NCI-H2107 treated with DMSO at 0.1 percent for 48 hours (cell line): ENCODE results near the gene PTPN14.
A peak's percentile ranks its signal among the peaks of the same experiment; 100 is the strongest.

ENCODE experiments used
- DNase-seq: peaks from one replicate; lab custom pipeline; 2025; ENCODE audit not compliant: unreplicated experiment; lab: John Stamatoyannopoulos, UW

Gene PTPN14

DNA sequence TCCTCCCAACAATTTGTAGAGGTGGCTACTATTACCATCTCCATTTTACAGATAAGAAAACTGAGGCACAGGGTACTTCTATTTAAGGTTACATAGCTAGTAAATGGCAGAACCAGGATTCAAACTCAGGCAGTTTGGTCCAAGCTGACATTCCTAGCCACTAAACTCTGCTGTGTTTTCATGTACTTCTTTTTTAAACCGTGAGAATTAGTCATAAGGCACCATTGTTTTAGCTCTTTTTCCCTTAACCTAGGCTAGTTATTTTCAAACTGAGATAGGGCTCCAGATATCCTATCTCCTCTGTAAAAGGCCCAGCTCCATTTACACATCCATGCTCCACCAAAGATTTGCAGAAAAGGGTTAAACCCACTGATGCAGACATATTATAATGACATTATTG is 92.9 kb downstream of the PTPN14 start:
- no peak for DNase-seq

DNA sequence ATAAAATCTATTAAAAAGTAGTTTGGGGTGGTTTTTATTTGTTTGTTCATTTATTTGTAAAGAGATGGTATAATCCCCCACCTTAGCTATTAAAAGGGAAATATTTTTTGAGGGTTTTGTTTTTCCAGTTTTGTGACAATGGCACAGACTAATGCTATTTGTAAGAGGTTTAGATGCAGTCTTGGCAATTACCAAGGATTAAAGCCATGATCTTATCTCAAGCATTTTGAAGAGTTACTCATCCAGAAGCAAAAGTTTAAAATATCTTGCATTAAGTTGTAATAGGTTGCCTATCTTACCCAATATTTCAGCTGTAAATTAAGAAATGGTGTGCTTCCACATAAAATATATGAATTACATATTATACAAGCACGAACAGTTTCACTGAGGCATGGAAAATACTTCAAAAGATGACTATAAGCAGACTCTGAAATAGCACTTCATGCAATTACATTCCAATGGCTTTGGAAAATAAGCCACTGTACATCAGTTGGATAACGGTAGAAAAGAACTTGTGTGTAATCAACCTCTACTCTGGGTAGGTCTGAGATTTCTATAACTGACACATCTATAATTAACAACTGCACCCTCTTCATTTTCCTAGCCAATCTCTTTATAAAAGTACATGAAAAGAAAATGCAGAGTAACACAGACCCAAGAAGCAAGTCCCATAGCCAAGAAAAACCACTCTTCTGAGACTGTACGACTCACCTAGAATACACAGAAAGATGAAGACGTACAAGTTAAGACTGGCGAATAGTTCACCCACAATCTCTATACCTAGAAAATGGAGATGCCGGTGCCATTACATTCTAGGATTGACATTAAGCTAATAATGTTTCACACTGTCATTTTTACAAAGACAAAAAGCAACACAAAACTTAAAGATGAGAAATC is 95.2 kb downstream of the PTPN14 start:
- no peak for DNase-seq

DNA sequence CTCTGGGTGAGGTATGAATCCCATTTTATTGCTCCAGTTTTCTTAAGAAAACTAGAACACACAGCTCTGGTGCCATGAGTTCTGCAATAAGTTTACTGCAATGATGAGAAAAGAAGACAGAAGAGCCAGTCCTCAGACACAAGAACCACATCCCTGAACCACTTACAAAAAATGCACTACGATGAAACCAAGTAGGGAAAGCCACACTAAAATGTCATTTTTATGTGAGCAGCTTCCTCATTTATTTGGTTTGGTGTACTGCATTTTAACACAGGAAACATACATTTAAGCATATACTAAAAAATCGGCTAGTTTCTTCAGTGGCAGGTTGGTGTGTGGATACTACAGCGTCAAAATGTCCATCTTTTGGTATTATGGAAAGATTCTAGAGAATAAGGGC is 95.9 kb downstream of the PTPN14 start:
- no peak for DNase-seq

DNA sequence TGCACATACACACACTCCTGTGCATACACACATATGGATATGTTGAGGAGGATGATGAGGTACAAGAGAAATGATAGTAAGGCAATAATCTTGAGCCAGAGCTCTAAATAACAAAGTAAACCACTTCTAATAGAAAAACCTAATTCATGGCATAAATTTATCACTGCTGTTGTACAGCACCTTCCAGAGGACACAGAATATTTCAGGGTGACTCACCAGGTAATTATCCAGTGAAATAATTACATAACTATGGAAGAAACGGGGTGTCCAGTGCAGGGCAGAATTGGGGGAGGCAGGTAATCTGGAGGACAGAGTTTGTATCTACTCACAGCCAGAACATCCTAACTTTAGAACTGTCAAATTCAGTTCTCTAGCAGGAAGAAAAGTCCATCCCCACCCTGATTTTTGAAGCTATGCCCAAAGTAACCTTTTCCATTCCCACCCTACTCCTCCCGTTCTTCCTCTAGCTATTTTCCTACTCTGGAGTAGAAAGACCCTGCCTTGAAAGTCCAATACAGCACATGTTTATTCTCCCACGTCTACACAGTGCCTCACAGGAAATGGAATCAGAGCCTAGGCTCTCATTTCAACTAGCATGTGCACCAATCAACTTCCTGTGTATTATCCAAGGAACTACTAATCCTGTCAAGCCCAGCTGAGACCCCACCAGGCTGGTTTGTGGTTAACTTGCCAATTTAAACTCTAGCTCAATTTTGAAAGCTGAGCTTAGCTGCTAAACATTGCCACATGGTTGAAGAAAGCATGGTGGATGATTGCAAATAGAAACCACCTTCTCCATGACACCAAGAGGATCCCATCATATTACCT is 96.6 kb downstream of the PTPN14 start:
- DNase-seq, result no peak

DNA sequence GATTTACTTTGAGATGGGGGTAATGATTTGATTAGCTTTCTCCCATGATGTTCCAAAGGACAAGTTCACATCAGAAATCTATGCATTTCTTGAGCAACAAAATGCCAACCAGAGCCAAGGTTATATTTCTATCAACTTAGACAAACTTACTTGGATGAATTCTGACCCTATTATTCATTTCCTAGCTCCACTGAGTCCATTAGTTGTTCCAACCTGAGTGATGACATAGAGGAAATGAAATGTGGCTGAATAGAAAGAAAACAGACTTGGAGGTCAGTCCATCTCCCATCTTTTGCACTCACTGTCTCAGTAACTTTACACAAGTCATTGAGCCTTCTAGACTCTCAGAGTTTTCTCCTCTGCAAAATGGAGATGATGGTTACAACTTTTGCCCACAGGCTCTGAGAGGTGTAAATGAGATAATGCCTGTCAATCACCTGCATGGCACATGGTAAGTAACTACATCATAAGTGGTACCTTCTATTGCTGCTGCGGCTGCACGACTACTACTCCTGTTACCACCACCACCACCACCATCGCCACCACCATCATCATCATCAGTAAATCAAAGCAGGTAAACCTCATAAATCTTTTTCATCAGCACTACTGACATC is 98.2 kb downstream of the PTPN14 start:
- DNase-seq, result no peak

DNA sequence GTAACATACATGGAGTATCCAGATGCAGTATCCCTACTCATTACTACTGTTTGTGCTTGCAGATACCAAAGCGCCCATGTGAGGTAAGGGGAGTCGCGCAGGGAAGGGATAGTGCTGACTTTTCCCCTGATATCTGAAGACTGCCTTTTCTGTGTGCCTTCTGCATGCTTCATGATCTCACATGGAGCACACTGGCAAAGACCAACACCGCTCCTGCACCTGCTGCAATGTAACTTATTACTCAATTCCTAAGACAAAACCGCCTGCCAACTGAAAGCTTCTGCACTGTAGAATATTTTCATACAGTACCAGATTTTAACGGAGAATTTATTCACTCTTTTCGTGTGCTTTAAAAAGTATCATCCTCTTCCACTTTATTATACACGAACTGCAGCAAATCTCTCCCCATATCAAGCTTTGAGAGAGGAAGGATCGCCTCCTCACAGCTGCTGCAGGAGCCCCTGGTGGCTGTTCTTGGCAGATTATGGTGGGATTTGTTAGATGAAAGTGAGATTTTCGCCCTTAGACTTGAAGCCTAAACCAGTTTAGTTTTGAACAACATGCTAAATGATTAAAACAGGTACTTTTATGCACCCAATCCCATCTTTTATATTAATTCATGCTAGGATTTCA is 99.1 kb downstream of the PTPN14 start:
- DNase-seq, result no peak

DNA sequence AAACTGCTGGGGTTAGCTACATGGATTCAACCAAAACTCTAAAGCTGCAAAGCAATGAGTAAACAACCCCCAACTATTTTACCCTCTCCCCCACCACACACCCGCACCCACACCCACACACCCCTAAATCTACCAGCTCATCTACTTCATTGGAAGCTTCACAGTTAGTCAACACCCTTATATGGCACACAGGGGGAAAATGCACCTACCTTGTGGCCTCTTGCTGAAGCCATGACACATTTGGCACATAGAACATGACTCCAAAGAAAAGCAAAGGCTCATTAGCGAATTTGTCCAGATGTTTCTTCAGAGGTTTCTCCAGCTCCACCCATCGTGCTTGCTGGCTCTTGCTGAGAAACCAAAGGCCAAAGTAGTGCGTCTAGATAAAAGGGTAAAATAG is 99.8 kb downstream of the PTPN14 start:
- no peak for DNase-seq

DNA sequence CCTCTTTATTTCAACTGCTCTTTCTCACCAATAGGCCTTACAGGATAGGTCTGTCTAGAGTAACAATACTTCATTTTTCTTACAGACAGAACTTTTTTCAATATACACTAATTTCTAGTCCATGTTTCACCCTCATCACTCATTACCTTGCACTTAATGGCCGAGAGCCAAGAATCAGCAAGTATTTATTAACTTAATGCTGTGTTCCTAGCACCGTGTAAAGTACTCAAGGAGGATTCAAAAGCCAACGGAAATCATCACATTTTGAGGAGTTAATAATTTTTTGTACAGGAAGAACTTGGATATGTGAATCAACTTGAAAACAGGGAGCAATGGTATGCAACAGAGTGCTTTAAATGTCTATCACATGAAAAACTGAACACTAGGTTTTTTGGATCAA is 102.0 kb downstream of the PTPN14 start:
- no peak for DNase-seq

DNA sequence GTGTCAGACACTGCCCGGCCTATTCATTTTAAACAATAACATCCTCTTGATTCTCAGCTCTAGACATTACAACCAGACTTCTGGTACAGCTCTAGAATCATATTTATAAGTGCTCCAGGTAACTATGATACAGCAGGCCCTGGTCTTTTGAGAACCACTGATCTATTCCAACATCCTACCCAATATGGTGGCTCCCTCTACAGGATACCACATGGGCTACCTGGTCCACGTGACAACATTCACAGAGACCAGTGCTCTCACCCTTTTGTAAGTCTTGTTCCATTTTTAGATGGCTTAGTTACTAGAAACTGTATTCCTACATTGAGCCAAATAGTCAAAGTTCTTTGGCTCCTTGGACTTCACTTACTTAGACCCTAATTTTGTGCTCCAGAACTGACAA is 102.9 kb downstream of the PTPN14 start:
- DNase-seq, result no peak

DNA sequence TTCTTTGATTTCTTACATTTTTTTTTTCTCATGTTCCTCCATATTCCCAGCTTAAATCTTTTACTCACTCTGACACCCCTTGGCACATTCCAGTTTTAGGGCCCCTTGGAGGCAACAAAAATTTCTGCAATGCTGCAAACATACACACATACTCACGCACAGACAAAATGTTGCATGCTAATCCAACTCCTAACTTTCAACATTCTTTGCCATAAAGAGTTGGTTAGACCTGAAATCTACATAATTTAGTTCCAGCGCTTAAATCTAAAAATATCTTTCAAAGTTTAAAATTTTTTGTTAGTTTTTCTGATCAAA is 103.9 kb downstream of the PTPN14 start:
- no peak for DNase-seq

DNA sequence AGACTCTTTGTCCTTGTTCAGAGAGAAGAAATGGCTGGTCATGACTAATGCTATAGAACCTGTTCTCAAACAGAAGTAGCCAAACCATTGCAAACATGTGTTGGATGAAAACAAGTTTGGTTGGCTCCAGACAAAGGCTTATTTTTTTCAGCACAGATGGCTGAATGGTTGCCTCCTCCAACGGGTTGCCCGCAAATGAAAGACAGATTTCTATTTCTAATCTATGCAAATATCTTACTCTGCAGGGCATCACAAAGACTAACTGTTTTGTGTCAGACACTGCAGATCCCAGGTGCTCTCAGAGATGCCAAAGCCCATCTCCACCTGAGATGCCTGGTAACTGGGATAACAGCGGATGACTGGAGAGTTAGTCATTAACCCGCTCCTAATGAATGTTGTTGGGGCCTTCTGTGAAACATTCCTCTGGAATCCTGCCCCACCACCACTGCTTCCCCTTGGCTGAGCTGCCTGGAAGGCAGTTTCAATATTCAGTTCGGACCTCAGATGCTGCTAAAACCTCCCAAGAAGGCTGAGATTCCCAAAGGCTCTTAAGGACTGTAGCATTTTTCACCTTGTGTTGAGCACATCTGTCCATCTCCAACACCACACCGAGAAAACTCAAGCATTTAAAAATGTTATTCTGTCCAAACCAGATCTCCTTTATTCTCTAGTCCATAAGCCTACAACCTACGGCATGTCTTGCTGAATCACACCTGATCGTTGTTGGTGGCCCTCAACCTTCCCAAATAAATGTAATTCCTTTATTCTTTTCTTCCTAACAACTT is 104.4 kb downstream of the PTPN14 start:
- no peak for DNase-seq

DNA sequence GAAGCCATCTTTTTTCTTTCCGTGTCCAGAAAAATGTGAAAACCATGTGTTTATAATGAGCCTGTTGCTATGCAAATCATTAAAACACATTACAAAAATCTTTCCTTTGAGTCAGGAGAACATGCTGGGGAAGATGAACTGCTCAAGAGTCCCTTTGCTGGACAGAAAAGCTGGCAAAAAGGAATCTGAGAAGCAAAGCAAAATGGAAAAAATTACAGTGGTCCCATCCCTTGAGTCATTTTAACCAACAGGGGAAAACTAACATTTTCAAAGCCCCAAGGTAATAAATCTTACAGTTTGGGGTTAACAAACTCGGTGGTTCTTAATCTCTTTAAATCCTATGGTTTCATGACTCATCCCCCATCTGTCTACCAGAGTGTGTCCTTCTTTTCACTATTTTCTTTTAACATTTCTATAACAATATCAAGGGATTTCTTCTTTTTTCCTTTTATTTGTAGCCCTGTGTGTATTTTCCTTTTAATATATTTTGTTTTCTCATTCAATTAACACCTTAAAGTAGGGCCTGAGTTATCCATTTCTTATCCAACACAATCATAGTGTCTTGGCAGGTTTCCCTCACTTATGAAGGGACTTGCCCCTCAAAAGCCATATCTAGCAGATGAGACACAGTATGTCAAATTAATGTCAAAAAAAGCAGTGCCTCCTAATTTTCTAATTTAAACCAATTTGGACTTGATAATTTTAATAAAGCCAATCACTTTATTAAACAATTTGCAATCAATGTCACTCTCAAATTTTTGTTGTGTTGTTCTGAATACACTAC is 105.4 kb downstream of the PTPN14 start:
- DNase-seq, result no peak

DNA sequence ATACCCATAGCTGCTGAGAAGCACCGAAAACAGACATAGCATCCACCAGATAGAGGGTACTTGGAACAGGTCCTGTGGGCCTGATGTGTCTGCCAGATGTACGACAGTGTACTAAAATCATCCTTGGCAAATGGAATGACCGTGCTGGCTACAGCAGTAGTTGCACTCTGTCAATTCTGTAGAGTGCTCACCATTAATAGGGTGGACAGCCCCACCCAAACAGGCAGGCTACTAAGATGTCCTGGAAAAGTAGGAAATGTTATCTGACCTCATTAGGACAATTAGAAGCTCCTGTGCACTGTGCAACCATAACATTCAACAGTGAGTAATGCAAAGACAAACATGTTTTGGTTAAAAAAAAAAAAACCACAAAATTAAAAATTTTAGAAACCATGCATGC is 106.2 kb downstream of the PTPN14 start:
- DNase-seq, result no peak

DNA sequence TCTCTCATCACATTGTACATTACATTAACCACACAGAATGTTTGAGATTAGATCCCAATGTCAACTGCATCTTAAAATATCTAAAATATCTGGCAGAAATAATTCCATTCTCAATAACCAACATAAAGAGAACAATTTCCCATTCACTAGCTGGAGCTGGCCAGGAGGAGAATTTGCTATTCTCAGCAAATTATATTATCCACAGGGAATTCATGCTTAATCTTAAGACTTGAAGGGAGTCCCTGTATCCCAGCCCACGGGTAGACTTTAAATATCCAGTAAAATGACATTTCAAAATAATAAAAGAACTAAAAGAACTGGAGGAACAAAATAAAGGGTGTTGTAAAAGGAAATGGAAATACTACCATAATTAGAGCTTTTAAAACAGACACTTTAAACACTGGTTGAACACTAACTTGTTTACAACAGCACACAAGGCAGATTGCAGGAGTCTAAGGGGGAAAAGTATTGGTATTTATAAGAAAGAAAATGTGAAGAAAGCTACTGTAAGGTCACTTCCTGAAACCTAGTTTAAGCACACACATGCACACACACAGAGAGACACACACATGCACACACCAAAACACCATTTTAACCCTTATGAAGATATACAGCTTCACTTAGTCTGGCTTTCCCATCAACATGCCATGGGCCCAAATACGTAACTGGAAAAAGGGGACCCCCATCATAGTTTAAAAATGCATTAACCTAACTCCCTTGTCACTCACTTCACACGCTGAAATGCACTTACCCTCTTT is 107.0 kb downstream of the PTPN14 start:
- no peak for DNase-seq

DNA sequence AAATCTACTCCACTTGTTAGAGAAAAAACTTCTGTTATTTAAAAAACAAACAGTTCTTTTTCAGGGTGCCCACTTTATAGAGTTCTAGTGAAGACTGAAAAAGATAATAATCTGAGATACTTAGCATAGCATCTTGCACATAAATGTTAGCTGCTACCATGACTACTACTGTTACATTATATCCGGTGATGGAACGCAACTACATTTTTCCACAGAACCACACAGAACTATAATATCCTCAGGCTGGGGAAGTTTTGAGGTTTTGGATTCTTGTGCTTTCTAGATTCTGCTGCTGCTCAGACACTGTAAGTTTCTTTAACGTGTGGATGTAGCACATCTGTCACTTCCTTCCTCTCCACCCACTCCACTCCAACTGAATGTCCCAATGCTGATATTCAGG is 110.3 kb downstream of the PTPN14 start:
- DNase-seq, result no peak

DNA sequence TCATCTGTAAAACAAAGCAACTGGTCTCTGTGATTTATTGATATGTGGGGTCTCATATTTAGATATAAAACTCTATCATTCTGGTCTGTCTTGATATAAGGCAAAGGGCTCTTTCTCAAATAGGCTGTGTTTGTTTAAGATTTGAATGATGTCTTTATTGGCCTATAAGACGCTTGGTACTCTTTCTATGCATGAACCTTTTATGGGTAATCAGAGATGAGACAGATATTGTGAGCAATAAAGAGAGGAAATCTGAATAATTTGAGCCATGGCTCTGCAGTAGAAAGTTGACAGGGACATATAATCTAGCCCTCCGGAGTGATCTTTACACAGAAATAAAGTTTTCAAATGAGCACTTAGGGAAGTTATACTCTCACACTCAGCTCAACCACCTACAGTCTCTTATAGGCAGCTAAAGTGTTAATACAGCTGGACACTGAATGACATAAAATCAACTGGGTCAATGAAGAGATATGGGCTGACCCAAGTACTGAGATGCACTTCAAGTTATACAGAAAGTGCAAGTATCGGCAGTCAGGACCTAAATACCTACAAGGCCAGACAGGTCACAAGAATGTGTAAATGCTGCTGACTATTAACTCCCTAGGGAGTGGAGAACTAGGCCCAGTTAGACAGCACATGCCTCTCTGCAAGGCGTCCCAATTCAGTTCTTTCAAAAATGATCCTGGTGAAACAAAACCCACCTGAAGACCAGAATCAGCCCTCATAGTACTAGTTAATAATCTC is 111.0 kb downstream of the PTPN14 start:
- no peak for DNase-seq

DNA sequence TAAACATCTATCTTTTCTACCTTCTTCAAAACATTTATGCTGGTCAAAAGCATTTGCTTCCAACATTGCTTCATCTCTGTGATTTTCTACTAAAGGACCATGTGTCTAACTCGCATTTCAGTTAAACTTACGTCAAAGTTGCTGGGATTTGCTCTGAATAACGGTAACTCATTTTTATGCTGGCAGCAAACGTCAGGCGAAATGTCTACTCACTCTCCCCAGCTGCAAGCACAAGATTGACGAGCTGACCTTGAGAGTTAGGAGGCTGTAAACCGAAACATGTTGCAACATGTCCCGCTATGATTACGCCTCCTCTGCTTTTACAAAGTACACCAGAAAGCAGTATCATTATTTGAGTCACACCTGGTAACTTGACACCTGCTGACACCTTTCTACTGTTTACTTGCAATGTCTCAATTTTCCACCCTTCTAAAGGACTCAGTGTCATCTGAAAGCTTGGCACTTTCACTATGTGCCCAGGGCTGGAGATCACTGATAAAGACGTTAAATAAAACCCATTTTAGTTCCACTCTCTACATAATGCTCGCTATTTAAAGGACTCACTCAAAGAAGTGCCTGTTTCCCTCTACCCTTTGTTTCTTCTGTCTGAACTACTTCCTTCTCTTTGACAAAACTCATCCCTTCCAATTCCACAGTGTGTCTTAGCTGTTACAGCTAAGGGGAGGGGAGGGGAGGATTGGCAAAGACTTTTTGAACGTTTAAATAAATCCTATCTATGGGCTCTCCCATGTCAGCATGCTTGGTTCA is 111.9 kb downstream of the PTPN14 start:
- DNase-seq, result peak; percentile 97

DNA sequence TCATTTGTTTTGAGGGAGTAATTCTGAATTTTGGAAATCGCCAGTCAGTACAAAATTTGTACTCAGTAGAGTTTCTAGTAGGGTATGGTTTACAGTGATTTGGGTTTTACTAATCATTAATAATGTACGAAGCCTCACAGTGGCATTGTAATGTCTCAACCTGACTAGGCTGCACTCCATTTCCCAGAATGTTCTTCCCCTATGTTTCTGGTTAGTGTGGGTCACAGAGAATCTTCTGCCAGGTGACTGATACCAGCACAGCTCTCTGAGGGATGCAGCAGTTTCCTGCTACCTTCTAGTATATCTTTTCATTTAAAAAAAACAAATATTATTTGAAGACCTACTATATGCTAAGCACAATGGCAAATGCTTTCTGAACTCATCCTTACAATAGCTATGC is 112.9 kb downstream of the PTPN14 start:
- no peak for DNase-seq
